Gastrocnemius medialis (tissue), 4 donors: ENCODE data around the gene DHPS. TPM values are rescaled to one million over a fixed set of nuclear protein-coding genes. Genes with fewer than 3 reads are reported as not detected.
"Not testable (repeated sequence)": the region's sequence is repeated elsewhere in the genome, so short reads cannot be mapped to it uniquely, and the experiment has no call there.

Source experiments
- ATAC-seq, 2 donors: fragments of 150-250 bp; one replicate each; pipeline ENCODE4 v1.9.1; 2016
- DNase-seq, 2 donors: peaks; one replicate each; pipeline ENCODE4 v3.0.0-alpha.2; 2019
- H3K27ac ChIP-seq, 4 donors: fragments of 200-600 bp; sonication (generic); 1 replicate in 1 of 4; 2 replicates in 3 of 4; pipeline ENCODE4 v1.5.1; 2016 to 2018; ENCODE audit warnings: mild to moderate bottlenecking in 2 of 4, moderate library complexity in 1 of 4
- H3K27me3 ChIP-seq, 3 donors: fragments of 200-600 bp; sonication (generic) in 2 of 3; 1 replicate in 1 of 3; 2 replicates in 2 of 3; pipeline versions ENCODE4 v1.5.1 to v1.6.0; 2016 to 2019; ENCODE audit warnings: mild to moderate bottlenecking in 1 of 3, moderate library complexity in 1 of 3
- H3K36me3 ChIP-seq, 2 donors: fragments of 200-600 bp; sonication (generic) in 1 of 2; one replicate each; pipeline ENCODE4 v1.5.1; 2017 to 2018
- H3K4me1 ChIP-seq, 2 donors: fragments of 200-600 bp; sonication (generic) in 1 of 2; one replicate each; pipeline ENCODE4 v1.5.1; 2016 to 2017; ENCODE audit warnings: mild to moderate bottlenecking in 2 of 2
- H3K4me3 ChIP-seq, 4 donors: fragments of 200-600 bp; sonication (generic) in 3 of 4; 1 replicate in 1 of 4; 2 replicates in 3 of 4; pipeline ENCODE4 v1.5.1; 2016 to 2019; ENCODE audit warnings: mild to moderate bottlenecking in 2 of 4
- H3K9me3 ChIP-seq, 3 donors: fragments of 200-600 bp; sonication (generic) in 2 of 3; 1 replicate in 1 of 3; 2 replicates in 2 of 3; pipeline ENCODE4 v1.5.1; 2016 to 2019
- POLR2A ChIP-seq, 2 donors: fragments of 450-650 bp; IDR thresholded peaks; one replicate each; pipeline ENCODE4 v1.6.1; 2017; ENCODE audit warnings: antibody characterized with exemption in 2 of 2, mild to moderate bottlenecking in 2 of 2, moderate library complexity in 2 of 2
- in situ Hi-C, 4 donors: fragments of 200-750 bp; cut with MboI; loops; one replicate each; pipeline versions ENCODE4 v1.15.0 to v1.8.0; 2017; ENCODE audit warnings: low sequenced_read_pairs in 4 of 4
- intact Hi-C: fragments of 100-400 bp; cut with DNase I; formaldehyde crosslinking; loops from one replicate; pipeline ENCODE4 v1.15.1; 2023; ENCODE audit warnings: low total_unique reads
- total RNA-seq, 4 donors: library from RNA; depleted of rRNA; stranded (reverse); fragments of >200 nt; gene quantifications; one replicate each; pipeline versions ENCODE4 v1.1.0 to v1.2.3, GENCODE V29; 2016
- TF ChIP-seq, protein P1 (sequence below), 5 experiments: fragments of 450-650 bp in 3 of 5; fragments of 200-600 bp in 2 of 5; sonication (generic) in 2 of 5; IDR thresholded peaks in 4 of 5; conservative IDR thresholded peaks in 1 of 5; 1 replicate in 4 of 5; 2 replicates in 1 of 5; pipeline ENCODE4 v1.5.1; 2016 to 2019; ENCODE audit warnings: antibody characterized with exemption in 5 of 5, mild to moderate bottlenecking in 3 of 5, moderate library complexity in 3 of 5

DHPS gene
- total RNA-seq, 4 donors from 2014 or later = 115 to 184 (median 127) TPM

DNA sequence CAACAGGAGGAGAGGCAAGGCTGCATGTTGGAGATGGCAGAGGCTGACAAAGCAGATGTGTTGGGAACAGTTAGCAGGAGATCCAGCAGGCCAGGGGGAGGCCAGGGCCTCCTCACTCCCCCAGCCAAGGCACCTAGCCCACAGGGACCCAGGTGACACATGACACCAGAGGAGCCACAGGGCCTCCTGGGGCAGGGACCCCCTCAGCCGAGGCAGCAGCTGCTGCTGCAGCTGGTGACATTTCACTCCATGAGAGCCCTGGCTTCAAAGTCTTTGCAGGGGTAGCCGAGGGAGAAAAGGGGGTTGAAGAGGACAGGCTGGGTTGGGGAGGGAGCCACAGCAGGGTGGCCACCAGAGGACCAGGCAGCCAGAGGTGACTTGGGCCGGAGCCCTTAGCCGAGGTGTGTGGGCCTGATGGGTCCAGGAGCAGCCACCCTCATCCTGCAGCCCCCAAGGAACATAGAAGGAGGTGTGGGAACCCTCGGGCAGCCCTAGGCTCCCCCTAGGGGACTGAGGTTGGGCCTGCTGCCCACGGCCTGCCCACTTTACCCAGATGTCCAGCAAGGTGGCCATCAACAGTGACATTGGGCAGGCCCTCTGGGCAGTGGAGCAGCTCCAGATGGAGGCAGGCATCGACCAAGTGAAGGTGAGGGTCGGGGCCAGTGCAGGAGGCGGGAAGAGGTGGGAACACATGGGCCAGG, 6.0 kb upstream of the DHPS start, which contains the start of gene GNG14:
Gene GNG14 (plus strand): TSS at position 503 of the 701 bp plus-strand sequence. CDS start 51 bp downstream, at position 554.
- DNase-seq (no peak), ATAC-seq (no peak)
- no peaks in the 10 kb centered on the region for H3K4me1 ChIP-seq
- no peaks in the 10 kb centered on the region for H3K27me3 ChIP-seq
- H3K36me3 ChIP-seq = no peaks in the 10 kb centered on the region
- in situ Hi-C loops = no loop called here
- intact Hi-C loops = no loop called here
- no peak within 1 kb of the TSS for H3K4me3 ChIP-seq
- no peaks in the 10 kb centered on the region for H3K9me3 ChIP-seq
- no peak within 1 kb of the TSS for H3K27ac ChIP-seq
- TF ChIP-seq, protein P1, sequence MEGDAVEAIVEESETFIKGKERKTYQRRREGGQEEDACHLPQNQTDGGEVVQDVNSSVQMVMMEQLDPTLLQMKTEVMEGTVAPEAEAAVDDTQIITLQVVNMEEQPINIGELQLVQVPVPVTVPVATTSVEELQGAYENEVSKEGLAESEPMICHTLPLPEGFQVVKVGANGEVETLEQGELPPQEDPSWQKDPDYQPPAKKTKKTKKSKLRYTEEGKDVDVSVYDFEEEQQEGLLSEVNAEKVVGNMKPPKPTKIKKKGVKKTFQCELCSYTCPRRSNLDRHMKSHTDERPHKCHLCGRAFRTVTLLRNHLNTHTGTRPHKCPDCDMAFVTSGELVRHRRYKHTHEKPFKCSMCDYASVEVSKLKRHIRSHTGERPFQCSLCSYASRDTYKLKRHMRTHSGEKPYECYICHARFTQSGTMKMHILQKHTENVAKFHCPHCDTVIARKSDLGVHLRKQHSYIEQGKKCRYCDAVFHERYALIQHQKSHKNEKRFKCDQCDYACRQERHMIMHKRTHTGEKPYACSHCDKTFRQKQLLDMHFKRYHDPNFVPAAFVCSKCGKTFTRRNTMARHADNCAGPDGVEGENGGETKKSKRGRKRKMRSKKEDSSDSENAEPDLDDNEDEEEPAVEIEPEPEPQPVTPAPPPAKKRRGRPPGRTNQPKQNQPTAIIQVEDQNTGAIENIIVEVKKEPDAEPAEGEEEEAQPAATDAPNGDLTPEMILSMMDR (IDR thresholded peaks at IDR 0.05 in 4 of 5, conservative IDR thresholded peaks at IDR 0.05 in 1 of 5) = no peak
- TF ChIP-seq POLR2A (IDR thresholded peaks at IDR 0.05) = no peak

DNA sequence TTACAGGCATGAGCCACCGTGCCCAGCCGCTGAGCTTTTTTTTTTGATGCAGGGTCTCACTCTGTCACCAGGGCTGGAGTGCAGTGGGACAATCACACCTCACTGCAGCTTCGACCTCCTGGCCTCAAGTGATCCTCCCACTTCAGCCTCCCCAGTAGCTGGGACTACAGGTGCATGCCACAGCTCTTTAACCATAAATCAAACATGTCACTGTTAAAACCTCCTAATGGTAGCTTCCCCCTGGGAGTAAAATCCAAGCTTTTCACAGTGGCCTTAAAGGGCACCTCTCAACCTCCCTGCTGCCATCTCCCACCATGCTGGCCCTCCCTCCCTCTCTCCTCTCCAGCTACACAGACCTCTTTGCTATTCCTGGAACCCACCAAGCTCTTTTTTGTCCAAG, 4.2 kb upstream of the DHPS start:
- Histone ChIP-seq H3K27me3 (no peaks in the 10 kb centered on the region), H3K4me3 (no peak overlapping the region), H3K36me3 (no peaks in the 10 kb centered on the region), H3K4me1 (peaks cover 3 to 6% of the 10 kb centered on the region in 2 donors), H3K9me3 (no peaks in the 10 kb centered on the region), H3K27ac (no peak overlapping the region)
- DNase-seq (no peak), ATAC-seq (no peak)
- in situ Hi-C loops (no loop called here), intact Hi-C loops (no loop called here)
- TF ChIP-seq POLR2A (IDR thresholded peaks at IDR 0.05) = no peak
- TF ChIP-seq, protein P1 (IDR thresholded peaks at IDR 0.05 in 4 of 5, conservative IDR thresholded peaks at IDR 0.05 in 1 of 5) = no peak

DNA sequence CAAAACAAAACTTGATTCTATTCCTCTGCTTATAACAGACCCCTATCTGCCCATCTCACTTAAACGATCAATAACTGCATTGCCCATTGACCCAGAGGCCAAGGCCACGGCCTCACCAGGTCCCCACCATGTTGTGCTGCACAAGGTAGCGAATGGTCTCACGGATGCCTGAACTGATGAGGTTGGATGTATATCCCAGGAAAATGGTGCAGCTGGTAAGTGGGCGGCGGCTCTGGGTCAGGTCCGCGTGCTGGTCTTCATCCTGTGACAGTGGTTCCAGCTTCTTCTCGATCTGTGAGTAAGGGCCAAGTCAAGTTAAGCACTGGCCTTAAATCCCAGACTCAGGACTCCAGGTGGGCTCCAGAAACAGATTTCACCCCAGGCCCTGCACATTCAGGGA, 1.6 kb downstream of the DHPS start:
- Histone ChIP-seq H3K4me3 (no peak overlapping the region), H3K36me3 (peaks cover 5 to 50% of the 10 kb centered on the region in 2 donors), H3K27ac (no peak overlapping the region), H3K9me3 (no peaks in the 10 kb centered on the region), H3K4me1 (peaks cover 4 to 16% of the 10 kb centered on the region in 2 donors), H3K27me3 (no peaks in the 10 kb centered on the region)
- in situ Hi-C loops = no loop called here
- ATAC-seq (no peak), DNase-seq (no peak)
- TF ChIP-seq POLR2A (IDR thresholded peaks at IDR 0.05) = no peak
- TF ChIP-seq, protein P1 (IDR thresholded peaks at IDR 0.05 in 4 of 5, conservative IDR thresholded peaks at IDR 0.05 in 1 of 5) = no peak
- intact Hi-C loops = loop anchor here (2.0 to 5.0 kb wide), 2 partner anchors 42 to 55 kb away; partner anchors contain the start of genes TNPO2 and TRIR

DNA sequence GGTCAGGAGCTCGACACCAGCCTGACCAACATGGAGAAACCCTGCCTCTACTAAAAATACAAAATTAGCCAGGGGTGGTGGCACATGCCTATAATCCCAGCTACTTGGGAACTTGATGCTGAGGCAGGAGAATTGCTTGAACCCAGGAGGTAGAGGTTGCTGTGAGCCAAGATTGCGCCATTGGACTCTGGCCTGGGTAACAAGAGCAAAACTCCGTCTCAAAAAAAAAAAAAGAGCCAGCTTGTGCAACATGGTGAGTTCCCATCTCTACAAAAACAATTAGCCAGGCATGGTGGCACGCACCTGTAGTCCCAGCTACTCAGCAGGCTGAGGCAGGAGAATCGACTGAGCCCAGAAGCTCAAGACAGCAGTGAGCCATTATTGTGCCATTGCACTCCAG, 3.6 kb downstream of the DHPS start:
- H3K4me3 ChIP-seq, H3K27me3 ChIP-seq, ATAC-seq, intact Hi-C loops, H3K9me3 ChIP-seq, H3K27ac ChIP-seq, DNase-seq: not testable (repeated sequence)
- Histone ChIP-seq H3K36me3 (peaks cover 5 to 68% of the 10 kb centered on the region in 2 donors), H3K4me1 (peaks cover 4 to 16% of the 10 kb centered on the region in 2 donors)
- in situ Hi-C loops = loop anchor here in 1 of 4 donors (10.0 kb wide), 1 partner anchor 123 kb away; the partner anchor contains the start of gene ZNF564

DNA sequence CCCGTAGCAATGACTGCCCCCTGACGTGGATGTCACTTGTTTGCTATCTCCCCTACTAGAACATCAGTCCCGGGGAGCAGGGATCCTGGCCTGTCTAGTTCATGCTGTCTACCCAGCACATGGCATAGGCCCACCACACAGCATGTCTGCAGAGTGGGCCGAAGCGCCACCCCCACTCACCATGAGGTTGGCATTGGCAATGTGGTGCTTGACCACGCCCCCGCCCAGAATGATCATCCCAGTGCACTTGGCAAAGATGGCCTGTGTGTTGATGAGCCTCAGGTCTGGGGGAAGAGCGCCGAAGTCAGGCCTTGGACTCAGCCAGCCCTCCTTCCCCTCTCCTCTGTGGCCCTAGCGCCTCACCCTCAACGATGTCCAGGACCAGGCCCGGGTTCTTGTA, 4.8 kb downstream of the DHPS start:
- ATAC-seq (no peak), DNase-seq (no peak)
- intact Hi-C loops = no loop called here
- TF ChIP-seq, protein P1 (IDR thresholded peaks at IDR 0.05 in 4 of 5, conservative IDR thresholded peaks at IDR 0.05 in 1 of 5) = no peak
- TF ChIP-seq POLR2A (IDR thresholded peaks at IDR 0.05) = no peak
- Histone ChIP-seq H3K4me3 (no peak overlapping the region), H3K27ac (no peak overlapping the region), H3K9me3 (no peaks in the 10 kb centered on the region), H3K36me3 (peaks cover 5 to 78% of the 10 kb centered on the region in 2 donors), H3K27me3 (no peaks in the 10 kb centered on the region), H3K4me1 (peaks cover 4 to 12% of the 10 kb centered on the region in 2 donors)
- in situ Hi-C loops = loop anchor here in 1 of 4 donors (10.0 kb wide), 1 partner anchor 122 kb away; the partner anchor contains the start of gene ZNF564
